GM10248 (cell line): ENCODE results near the gene ABHD17B.

Experiments used
- CTCF ChIA-PET: fragments of 300-600 bp; sonication (Branson Sonifier 250); formaldehyde crosslinking; extraction: SDS; loops from one replicate; lab custom pipeline; 2021; ENCODE audit warnings: antibody characterized with exemption; lab: Yijun Ruan, JAX
- POLR2A ChIA-PET: fragments of 350-650 bp; sonication (Branson Sonifier 250); formaldehyde crosslinking; extraction: SDS; loops from one replicate; lab custom pipeline; 2020; ENCODE audit warnings: antibody characterized with exemption; lab: Yijun Ruan, JAX
- DNase-seq: peaks from one replicate; pipeline ENCODE4 v3.0.0; 2012; ENCODE audit errors: extremely low spot score
- TF ChIP-seq, protein P1 (sequence below): IDR thresholded peaks from 2 replicates; pipeline ENCODE4 v1.5.1; 2012; ENCODE audit warnings: mild to moderate bottlenecking, low read depth; ENCODE audit errors: extremely low read depth, missing control alignments, control extremely low read depth

Gene ABHD17B

DNA sequence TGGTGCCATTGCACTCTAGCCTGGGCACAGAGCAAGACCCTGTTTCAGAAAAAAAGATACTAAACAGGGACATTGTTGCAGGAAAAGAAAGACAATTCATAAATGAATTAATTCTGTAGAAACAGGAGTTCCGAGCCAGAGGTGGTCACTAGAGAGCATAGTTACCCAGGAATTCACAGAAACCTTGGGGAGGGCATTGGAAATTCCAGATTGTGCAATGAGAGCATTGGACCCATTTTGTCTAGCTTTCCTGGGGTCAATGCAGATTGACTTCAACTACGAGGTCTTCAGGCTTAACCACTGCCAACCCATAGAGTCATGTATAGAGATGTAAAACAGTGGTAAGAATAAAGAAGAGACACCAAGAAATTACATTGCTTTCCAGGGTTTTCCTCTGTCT, 63.1 kb downstream of the ABHD17B start:
- ChIA-PET CTCF (interaction anchor here (1.3 kb wide), 1 partner anchor 66 kb away, joined by 3 read pairs; no protein-coding TSS in a partner anchor), POLR2A (no interaction called here)
- no peak for DNase-seq
- TF ChIP-seq, protein P1, sequence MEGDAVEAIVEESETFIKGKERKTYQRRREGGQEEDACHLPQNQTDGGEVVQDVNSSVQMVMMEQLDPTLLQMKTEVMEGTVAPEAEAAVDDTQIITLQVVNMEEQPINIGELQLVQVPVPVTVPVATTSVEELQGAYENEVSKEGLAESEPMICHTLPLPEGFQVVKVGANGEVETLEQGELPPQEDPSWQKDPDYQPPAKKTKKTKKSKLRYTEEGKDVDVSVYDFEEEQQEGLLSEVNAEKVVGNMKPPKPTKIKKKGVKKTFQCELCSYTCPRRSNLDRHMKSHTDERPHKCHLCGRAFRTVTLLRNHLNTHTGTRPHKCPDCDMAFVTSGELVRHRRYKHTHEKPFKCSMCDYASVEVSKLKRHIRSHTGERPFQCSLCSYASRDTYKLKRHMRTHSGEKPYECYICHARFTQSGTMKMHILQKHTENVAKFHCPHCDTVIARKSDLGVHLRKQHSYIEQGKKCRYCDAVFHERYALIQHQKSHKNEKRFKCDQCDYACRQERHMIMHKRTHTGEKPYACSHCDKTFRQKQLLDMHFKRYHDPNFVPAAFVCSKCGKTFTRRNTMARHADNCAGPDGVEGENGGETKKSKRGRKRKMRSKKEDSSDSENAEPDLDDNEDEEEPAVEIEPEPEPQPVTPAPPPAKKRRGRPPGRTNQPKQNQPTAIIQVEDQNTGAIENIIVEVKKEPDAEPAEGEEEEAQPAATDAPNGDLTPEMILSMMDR, result no peak

DNA sequence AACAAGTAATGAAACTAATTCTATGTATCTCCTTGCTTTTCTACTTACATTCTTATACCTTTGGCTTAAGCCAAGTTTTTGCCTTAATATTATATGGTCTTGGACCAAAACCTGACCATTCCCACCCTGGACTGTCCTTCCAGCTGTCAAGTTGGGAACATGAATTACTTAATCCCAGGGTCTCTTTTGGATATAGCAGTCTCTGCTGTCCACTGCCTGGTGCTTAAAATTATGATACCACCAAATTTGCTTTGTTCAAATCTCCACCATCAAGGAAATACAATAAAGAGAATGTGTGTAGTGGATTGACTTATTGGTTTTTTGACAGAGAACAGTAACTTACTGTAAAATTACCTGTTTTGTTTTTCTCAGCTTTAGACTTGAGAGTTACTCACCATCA, 66.2 kb downstream of the ABHD17B start:
- POLR2A ChIA-PET, result no interaction called here
- CTCF ChIA-PET, result no interaction called here
- TF ChIP-seq, protein P1, result no peak
- DNase-seq, result no peak

DNA sequence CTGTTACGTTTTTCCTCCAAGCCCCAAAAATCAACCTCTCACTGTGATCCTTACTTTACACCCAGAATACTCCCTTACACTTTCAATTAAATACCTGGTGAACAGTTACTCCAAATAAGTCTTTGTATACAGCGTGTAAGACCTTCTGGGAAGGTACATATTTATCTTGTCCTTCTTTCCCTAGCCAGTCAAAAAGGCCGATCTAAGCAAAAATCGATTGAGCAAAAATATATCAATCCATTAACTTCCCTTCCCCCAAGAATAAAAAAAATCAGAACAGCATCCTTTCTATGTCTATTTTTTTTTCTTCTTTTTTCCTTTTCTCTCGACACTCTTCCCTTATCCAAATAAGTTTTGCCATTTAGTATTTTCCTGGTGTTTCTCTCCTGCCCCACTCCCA, 71.3 kb downstream of the ABHD17B start:
- CTCF ChIA-PET, result no interaction called here
- DNase-seq, result no peak
- TF ChIP-seq, protein P1, result no peak
- POLR2A ChIA-PET, result no interaction called here

DNA sequence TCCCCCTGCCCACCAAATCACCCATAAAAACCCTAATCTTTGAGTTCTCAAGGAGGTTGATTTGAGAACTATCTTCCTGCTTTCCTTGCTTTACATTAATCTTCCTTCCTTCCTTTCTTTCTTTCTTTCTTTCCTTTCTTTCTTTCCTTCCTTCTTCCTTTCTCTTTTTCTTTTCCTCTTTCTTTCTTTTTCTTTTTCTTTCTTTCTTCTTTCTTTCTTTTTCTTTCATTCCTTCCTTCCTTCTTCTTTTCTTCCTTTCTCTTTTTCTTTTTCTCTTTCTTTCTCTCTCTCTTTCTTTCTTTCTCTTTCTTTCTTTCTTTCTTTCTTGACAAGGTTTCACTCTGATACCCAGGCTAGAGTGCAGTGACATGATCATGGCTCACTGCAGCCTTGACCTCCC, 75.4 kb downstream of the ABHD17B start:
- TF ChIP-seq, protein P1, result no peak
- ChIA-PET CTCF (interaction anchor here (0.8 to 3.2 kb wide), 3 partner anchors 16 to 188 kb away, joined by 4 to 14 read pairs (median 4); no protein-coding TSS in a partner anchor), POLR2A (no interaction called here)
- DNase-seq, result no peak

DNA sequence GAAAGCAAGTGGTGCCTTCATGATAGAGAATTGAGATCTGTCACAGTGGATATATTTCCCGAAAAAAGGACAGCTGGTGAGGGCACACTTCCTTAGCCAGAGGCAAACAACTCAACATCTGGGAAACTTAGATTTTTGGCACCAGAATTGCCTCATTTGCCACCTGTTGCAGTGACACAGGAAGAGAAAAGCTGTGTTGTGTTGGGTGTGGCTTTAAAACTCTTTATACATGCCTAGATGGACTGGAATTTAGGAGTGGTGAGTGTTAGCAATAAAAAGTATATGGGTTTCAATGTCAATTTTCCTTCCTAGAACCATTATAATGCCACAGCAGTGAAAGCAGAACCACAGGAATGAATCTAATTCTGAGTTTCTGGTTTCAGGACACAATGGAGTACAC, 80.1 kb downstream of the ABHD17B start:
- DNase-seq, result no peak
- TF ChIP-seq, protein P1, result no peak
- CTCF ChIA-PET, result interaction anchor here (2.6 kb wide), 1 partner anchor 11 kb away, joined by 18 read pairs; no protein-coding TSS in a partner anchor
- POLR2A ChIA-PET, result no interaction called here

DNA sequence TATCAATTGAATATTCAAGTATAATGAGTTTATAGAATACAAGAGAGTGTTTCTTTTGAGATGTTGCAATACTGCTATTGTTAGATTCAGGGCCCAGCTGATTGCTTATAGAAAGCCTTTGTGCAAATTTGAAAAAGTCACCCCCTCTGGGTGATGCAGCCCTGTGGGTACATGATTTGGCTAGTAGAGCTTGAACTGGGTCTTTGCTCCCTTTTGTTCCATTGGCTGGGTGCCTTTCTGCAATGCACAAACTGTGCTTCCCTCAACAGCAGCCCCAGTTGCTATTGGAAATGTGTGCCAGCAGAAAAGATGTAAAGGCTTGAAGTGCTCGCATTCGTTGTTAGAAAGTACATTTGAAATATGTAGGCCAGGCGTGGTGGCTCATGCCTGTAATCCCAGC, 80.8 kb downstream of the ABHD17B start:
- DNase-seq, result no peak
- TF ChIP-seq, protein P1, result no peak
- POLR2A ChIA-PET, result no interaction called here
- CTCF ChIA-PET, result interaction anchor here (0.8 to 2.6 kb wide), 2 partner anchors 11 to 195 kb away, joined by 3 to 18 read pairs; no protein-coding TSS in a partner anchor
